GM23338 (cell line): ENCODE measurements around the gene FAM117A. TPM values are rescaled to one million over a fixed set of nuclear protein-coding genes. Genes with fewer than 3 reads are reported as not detected.

Source experiments
- ATAC-seq: fragments of 200-7000 bp; cut with Tn5 transposase; 3 replicates; pipeline ENCODE4 v1.9.1; 2020
- DNase-seq: peaks from one replicate; pipeline ENCODE4 v3.0.0-alpha.2; 2015; ENCODE audit warnings: low spot score
- H2AFZ ChIP-seq: fragments of 200-600 bp; sonication (generic); 2 replicates; pipeline ENCODE4 v1.8.0; 2016; ENCODE audit warnings: antibody characterized with exemption, mild to moderate bottlenecking, moderate library complexity
- H3F3A ChIP-seq: fragments of 200-600 bp; sonication (generic); replicated peaks from 2 replicates; pipeline ENCODE4 v1.8.0; 2017; ENCODE audit warnings: antibody characterized with exemption, mixed run types, low read depth
- H3K27ac ChIP-seq: fragments of 200-600 bp; sonication (generic); 2 replicates; pipeline ENCODE4 v1.6.1; 2016; ENCODE audit warnings: low read depth
- H3K27me3 ChIP-seq: fragments of 200-600 bp; sonication (generic); 2 replicates; pipeline ENCODE4 v1.8.0; 2016; ENCODE audit warnings: mild to moderate bottlenecking, mixed run types, moderate library complexity; ENCODE audit not compliant: insufficient read depth
- H3K36me3 ChIP-seq: fragments of 200-600 bp; sonication (generic); 2 replicates; pipeline ENCODE4 v1.8.0; 2016; ENCODE audit warnings: mild to moderate bottlenecking; ENCODE audit not compliant: insufficient read depth
- H3K4me1 ChIP-seq: fragments of 200-600 bp; sonication (generic); 2 replicates; pipeline ENCODE4 v1.8.0; 2016; ENCODE audit warnings: mild to moderate bottlenecking, moderate library complexity; ENCODE audit not compliant: insufficient read depth
- H3K4me2 ChIP-seq: fragments of 200-600 bp; sonication (generic); 2 replicates; pipeline ENCODE4 v1.7.1; 2017; ENCODE audit warnings: mixed run types
- H3K4me3 ChIP-seq: fragments of 200-600 bp; sonication (generic); 2 replicates; pipeline ENCODE4 v1.6.1; 2016; ENCODE audit warnings: mixed run types
- H3K79me2 ChIP-seq: fragments of 200-600 bp; sonication (generic); replicated peaks from 2 replicates; pipeline ENCODE4 v1.8.0; 2017; ENCODE audit warnings: mild to moderate bottlenecking; ENCODE audit not compliant: insufficient read depth
- H3K9me2 ChIP-seq: fragments of 200-600 bp; sonication (generic); 2 replicates; pipeline ENCODE4 v1.8.0; 2017; ENCODE audit not compliant: insufficient read depth
- H4K20me1 ChIP-seq: fragments of 200-600 bp; sonication (generic); replicated peaks from 2 replicates; pipeline ENCODE4 v1.8.0; 2017; ENCODE audit warnings: mild to moderate bottlenecking; ENCODE audit not compliant: insufficient read depth
- H3K27ac Mint-ChIP-seq: 2 replicates; pipeline ENCODE4 v1.8.0; 2020; ENCODE audit warnings: inconsistent platforms, mild to moderate bottlenecking, moderate library complexity, mixed read lengths
- H3K27me3 Mint-ChIP-seq: 3 replicates; pipeline ENCODE4 v1.8.0; 2022; ENCODE audit warnings: low read depth, mild to moderate bottlenecking, moderate library complexity, mixed read lengths, inconsistent platforms; ENCODE audit not compliant: insufficient read depth, poor library complexity
- H3K36me3 Mint-ChIP-seq: 3 replicates; pipeline ENCODE4 v1.8.0; 2021; ENCODE audit warnings: low read depth, mild to moderate bottlenecking, inconsistent platforms, moderate library complexity, mixed read lengths
- H3K4me1 Mint-ChIP-seq: 3 replicates; pipeline ENCODE4 v1.8.0; 2020; ENCODE audit warnings: mild to moderate bottlenecking, inconsistent platforms, mixed read lengths
- H3K4me3 Mint-ChIP-seq: 3 replicates; pipeline ENCODE4 v1.8.0; 2021; ENCODE audit warnings: moderate library complexity, mild to moderate bottlenecking, inconsistent platforms, mixed read lengths
- H3K9me3 Mint-ChIP-seq: 3 replicates; pipeline ENCODE4 v1.8.0; 2020; ENCODE audit warnings: moderate library complexity, mild to moderate bottlenecking, inconsistent platforms, mixed read lengths
- CTCF ChIP-seq, 2 experiments: fragments of 200-600 bp in 1 of 2; sonication (generic) in 1 of 2; conservative IDR thresholded peaks; 2 replicates each; pipeline versions ENCODE4 v1.5.1 to v1.6.1; 2016 to 2017; ENCODE audit warnings: antibody characterized with exemption in 2 of 2, low read depth in 2 of 2, mild to moderate bottlenecking in 2 of 2, moderate library complexity in 1 of 2
- ETS1 ChIP-seq: IDR thresholded peaks from 2 replicates; pipeline ENCODE4 v1.6.1; 2016; ENCODE audit warnings: antibody characterized with exemption
- EZH2 ChIP-seq: fragments of 200-600 bp; sonication (generic); IDR thresholded peaks from one replicate; pipeline ENCODE4 v1.8.0; 2017; ENCODE audit warnings: antibody characterized with exemption, mild to moderate bottlenecking, low read depth; ENCODE audit not compliant: unreplicated experiment
- JUNB ChIP-seq: IDR thresholded peaks from one replicate; pipeline ENCODE4 v1.6.1; 2016; ENCODE audit warnings: antibody characterized with exemption; ENCODE audit not compliant: unreplicated experiment
- POLR2AphosphoS5 ChIP-seq: IDR thresholded peaks from 2 replicates; pipeline ENCODE4 v1.6.1; 2016; ENCODE audit warnings: antibody characterized with exemption, low read depth
- REST ChIP-seq: IDR thresholded peaks from one replicate; pipeline ENCODE4 v1.6.1; 2018; ENCODE audit warnings: antibody characterized with exemption; ENCODE audit not compliant: unreplicated experiment
- STAT1 ChIP-seq: IDR thresholded peaks from one replicate; pipeline ENCODE4 v1.6.1; 2016; ENCODE audit warnings: antibody characterized with exemption; ENCODE audit not compliant: unreplicated experiment
- ZNF114 ChIP-seq: fragments of 250-450 bp; sonication (Bioruptor Pico); IDR thresholded peaks from 2 replicates; pipeline ENCODE4 v1.5.0; 2020; ENCODE audit warnings: mild to moderate bottlenecking, moderate library complexity
- polyA plus RNA-seq: library from polyadenylated mRNA; unstranded; fragments of >200 nt; fragmentation: Nextera tagmentation; extraction: Ambion mirVana; gene quantifications from 2 replicates; pipeline ENCODE4 v1.2.1, GENCODE V29; 2016
- total RNA-seq: library from RNA; depleted of rRNA; stranded (reverse); fragments of >200 nt; shearing (Covaris generic); gene quantifications from 2 replicates; pipeline ENCODE4 v1.2.3, GENCODE V29; 2014
- TF ChIP-seq, protein P1 (sequence below): fragments of 250-450 bp; sonication (Bioruptor Pico); IDR thresholded peaks from 2 replicates; pipeline ENCODE4 v1.5.0; 2020; ENCODE audit warnings: mild to moderate bottlenecking, moderate library complexity

Gene FAM117A
- total and polyA plus RNA-seq, 2 experiments from 2014 or later = 21.3 to 46.4 TPM

- TF ChIP-seq, protein P1, sequence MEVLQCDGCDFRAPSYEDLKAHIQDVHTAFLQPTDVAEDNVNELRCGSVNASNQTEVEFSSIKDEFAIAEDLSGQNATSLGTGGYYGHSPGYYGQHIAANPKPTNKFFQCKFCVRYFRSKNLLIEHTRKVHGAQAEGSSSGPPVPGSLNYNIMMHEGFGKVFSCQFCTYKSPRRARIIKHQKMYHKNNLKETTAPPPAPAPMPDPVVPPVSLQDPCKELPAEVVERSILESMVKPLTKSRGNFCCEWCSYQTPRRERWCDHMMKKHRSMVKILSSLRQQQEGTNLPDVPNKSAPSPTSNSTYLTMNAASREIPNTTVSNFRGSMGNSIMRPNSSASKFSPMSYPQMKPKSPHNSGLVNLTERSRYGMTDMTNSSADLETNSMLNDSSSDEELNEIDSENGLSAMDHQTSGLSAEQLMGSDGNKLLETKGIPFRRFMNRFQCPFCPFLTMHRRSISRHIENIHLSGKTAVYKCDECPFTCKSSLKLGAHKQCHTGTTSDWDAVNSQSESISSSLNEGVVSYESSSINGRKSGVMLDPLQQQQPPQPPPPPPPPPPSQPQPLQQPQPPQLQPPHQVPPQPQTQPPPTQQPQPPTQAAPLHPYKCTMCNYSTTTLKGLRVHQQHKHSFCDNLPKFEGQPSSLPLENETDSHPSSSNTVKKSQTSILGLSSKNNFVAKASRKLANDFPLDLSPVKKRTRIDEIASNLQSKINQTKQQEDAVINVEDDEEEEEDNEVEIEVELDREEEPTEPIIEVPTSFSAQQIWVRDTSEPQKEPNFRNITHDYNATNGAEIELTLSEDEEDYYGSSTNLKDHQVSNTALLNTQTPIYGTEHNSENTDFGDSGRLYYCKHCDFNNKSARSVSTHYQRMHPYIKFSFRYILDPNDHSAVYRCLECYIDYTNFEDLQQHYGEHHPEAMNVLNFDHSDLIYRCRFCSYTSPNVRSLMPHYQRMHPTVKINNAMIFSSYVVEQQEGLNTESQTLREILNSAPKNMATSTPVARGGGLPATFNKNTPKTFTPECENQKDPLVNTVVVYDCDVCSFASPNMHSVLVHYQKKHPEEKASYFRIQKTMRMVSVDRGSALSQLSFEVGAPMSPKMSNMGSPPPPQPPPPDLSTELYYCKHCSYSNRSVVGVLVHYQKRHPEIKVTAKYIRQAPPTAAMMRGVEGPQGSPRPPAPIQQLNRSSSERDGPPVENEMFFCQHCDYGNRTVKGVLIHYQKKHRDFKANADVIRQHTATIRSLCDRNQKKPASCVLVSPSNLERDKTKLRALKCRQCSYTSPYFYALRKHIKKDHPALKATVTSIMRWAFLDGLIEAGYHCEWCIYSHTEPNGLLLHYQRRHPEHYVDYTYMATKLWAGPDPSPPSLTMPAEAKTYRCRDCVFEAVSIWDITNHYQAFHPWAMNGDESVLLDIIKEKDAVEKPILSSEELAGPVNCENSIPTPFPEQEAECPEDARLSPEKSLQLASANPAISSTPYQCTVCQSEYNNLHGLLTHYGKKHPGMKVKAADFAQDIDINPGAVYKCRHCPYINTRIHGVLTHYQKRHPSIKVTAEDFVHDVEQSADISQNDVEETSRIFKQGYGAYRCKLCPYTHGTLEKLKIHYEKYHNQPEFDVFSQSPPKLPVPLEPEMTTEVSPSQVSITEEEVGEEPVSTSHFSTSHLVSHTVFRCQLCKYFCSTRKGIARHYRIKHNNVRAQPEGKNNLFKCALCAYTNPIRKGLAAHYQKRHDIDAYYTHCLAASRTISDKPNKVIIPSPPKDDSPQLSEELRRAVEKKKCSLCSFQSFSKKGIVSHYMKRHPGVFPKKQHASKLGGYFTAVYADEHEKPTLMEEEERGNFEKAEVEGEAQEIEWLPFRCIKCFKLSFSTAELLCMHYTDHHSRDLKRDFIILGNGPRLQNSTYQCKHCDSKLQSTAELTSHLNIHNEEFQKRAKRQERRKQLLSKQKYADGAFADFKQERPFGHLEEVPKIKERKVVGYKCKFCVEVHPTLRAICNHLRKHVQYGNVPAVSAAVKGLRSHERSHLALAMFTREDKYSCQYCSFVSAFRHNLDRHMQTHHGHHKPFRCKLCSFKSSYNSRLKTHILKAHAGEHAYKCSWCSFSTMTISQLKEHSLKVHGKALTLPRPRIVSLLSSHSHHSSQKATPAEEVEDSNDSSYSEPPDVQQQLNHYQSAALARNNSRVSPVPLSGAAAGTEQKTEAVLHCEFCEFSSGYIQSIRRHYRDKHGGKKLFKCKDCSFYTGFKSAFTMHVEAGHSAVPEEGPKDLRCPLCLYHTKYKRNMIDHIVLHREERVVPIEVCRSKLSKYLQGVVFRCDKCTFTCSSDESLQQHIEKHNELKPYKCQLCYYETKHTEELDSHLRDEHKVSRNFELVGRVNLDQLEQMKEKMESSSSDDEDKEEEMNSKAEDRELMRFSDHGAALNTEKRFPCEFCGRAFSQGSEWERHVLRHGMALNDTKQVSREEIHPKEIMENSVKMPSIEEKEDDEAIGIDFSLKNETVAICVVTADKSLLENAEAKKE (CRISPR knock-in tag) = no peak
Observed at GRCh38 chr17:49716668-49717364, 47.1 kb downstream of the FAM117A start (continued).

GRCh38 chr17:49715717-49716279 is 48.1 kb downstream of the FAM117A start:
- H3F3A ChIP-seq = no peaks in the 10 kb centered on the region
- Mint-ChIP-seq H3K27ac (no peak overlapping the region), H3K9me3 (no peaks in the 10 kb centered on the region), H3K4me1 (no peaks in the 10 kb centered on the region), H3K27me3 (peaks cover 3% of the 10 kb centered on the region), H3K36me3 (peaks cover 73% of the 10 kb centered on the region), H3K4me3 (no peak overlapping the region)
- H3K4me1 ChIP-seq = no peaks in the 10 kb centered on the region
- no peaks in the 10 kb centered on the region for H4K20me1 ChIP-seq
- no peak overlapping the region for H3K27ac ChIP-seq
- ATAC-seq = no peak
- H3K36me3 ChIP-seq = peaks cover 19% of the 10 kb centered on the region
- H3K4me2 ChIP-seq = no peak overlapping the region
- H3K9me2 ChIP-seq = no peaks in the 10 kb centered on the region
- no peak overlapping the region for H2AFZ ChIP-seq
- H3K79me2 ChIP-seq = no peaks in the 10 kb centered on the region
- no peak for DNase-seq
- no peaks in the 10 kb centered on the region for H3K27me3 ChIP-seq
- no peak overlapping the region for H3K4me3 ChIP-seq
- TF ChIP-seq POLR2AphosphoS5 (no peak), ZNF114 (CRISPR knock-in tag) (no peak), STAT1 (no peak), EZH2 (no peak), ETS1 (no peak), CTCF (conservative IDR thresholded peaks at IDR 0.05; ENCODE audit: low read depth in 2 of 2) (no peak), JUNB (no peak), REST (no peak)
